ENCODE data around the gene CTIF. TPM values are rescaled to one million over a fixed set of nuclear protein-coding genes. Genes with fewer than 3 reads are reported as not detected.
"Not testable (repeated sequence)": the region's sequence is repeated elsewhere in the genome, so short reads cannot be mapped to it uniquely, and the experiment has no call there.

CTIF gene
- total and polyA plus RNA-seq, 10 donors: 5.2 to 39.2 (median 18.5) TPM

GRCh38 chr18:48715711-48716361 lies 177.0 kb downstream of the CTIF start:
- Histone ChIP-seq H3K36me3 (peaks cover 0 to 11% (median 0%) of the 10 kb centered on the region in 6 donors), H3K27ac (peak overlapping the region in 4 of 8 donors; percentile 26 to 76 (median 68)), H3K4me1 (peaks cover 0 to 53% (median 21%) of the 10 kb centered on the region in 6 donors), H3K4me3 (no peak overlapping the region), H3K9me3 (no peaks in the 10 kb centered on the region), H3K27me3 (replicated peaks in 1 of 7) (no peaks in the 10 kb centered on the region)
- DNase-seq: peak; percentile 76
- WGBS, 5 donors: 61 to 78% (median 63%) methylated on average over 10 of the region's 10 CpGs
- intact Hi-C loops (cut with DNase I; ENCODE audit: low total_unique reads): no loop called here
- TF ChIP-seq POLR2A (IDR thresholded peaks at IDR 0.05) (no peak), CTCF (IDR thresholded peaks at IDR 0.05 in 8 of 11, conservative IDR thresholded peaks at IDR 0.05 in 3 of 11) (no peak), POLR2AphosphoS5 (IDR thresholded peaks at IDR 0.05) (no peak)

- H3K9me3 ChIP-seq; H3K27me3 ChIP-seq (replicated peaks in 1 of 7); H3K27ac ChIP-seq; H3K4me3 ChIP-seq; DNase-seq; intact Hi-C loops (cut with DNase I; ENCODE audit: low total_unique reads): not testable (repeated sequence)
- H3K4me1 ChIP-seq: peaks cover 0 to 46% (median 19%) of the 10 kb centered on the region in 6 donors
- 91 to 97% (median 95%) methylated on average over 9 of the region's 9 CpGs for WGBS, 5 donors
- H3K36me3 ChIP-seq: peaks cover 0 to 11% (median 0%) of the 10 kb centered on the region in 6 donors
Observed at GRCh38 chr18:48717227-48717626, 178.4 kb downstream of the CTIF start.

GRCh38 chr18:48718251-48718959 lies 179.6 kb downstream of the CTIF start:
- 94 to 99% (median 98%) methylated on average over 10 of the region's 10 CpGs for WGBS, 5 donors
- TF ChIP-seq CTCF (IDR thresholded peaks at IDR 0.05 in 8 of 11, conservative IDR thresholded peaks at IDR 0.05 in 3 of 11) (no peak), POLR2A (IDR thresholded peaks at IDR 0.05) (no peak), POLR2AphosphoS5 (IDR thresholded peaks at IDR 0.05) (no peak)
- intact Hi-C loops (cut with DNase I; ENCODE audit: low total_unique reads): no loop called here

GRCh38 chr18:48719388-48719787 lies 180.6 kb downstream of the CTIF start:
- Histone ChIP-seq H3K9me3 (no peaks in the 10 kb centered on the region), H3K27me3 (replicated peaks in 1 of 7) (no peaks in the 10 kb centered on the region), H3K36me3 (peaks cover 0 to 11% (median 0%) of the 10 kb centered on the region in 6 donors), H3K4me3 (no peak overlapping the region), H3K4me1 (peaks cover 0 to 25% (median 12%) of the 10 kb centered on the region in 6 donors), H3K27ac (no peak overlapping the region)
- intact Hi-C loops (cut with DNase I; ENCODE audit: low total_unique reads): no loop called here
- TF ChIP-seq POLR2AphosphoS5 (IDR thresholded peaks at IDR 0.05): no peak
- TF ChIP-seq POLR2A (IDR thresholded peaks at IDR 0.05): no peak
- no peak for TF ChIP-seq CTCF (IDR thresholded peaks at IDR 0.05 in 8 of 11, conservative IDR thresholded peaks at IDR 0.05 in 3 of 11)
- WGBS, 5 donors: 81 to 98% (median 96%) methylated on average over 4 of the region's 4 CpGs
- no peak for DNase-seq

More at GRCh38 chr18:48718251-48718959, 179.6 kb downstream of the CTIF start:
- no peak for DNase-seq
- no peaks in the 10 kb centered on the region for H3K9me3 ChIP-seq
- peaks cover 0 to 35% (median 13%) of the 10 kb centered on the region in 6 donors for H3K4me1 ChIP-seq
- H3K27ac ChIP-seq: no peak overlapping the region
- peaks cover 0 to 11% (median 0%) of the 10 kb centered on the region in 6 donors for H3K36me3 ChIP-seq
- H3K27me3 ChIP-seq (replicated peaks in 1 of 7): no peaks in the 10 kb centered on the region
- no peak overlapping the region for H3K4me3 ChIP-seq
